ENCODE results near the gene FGD5.

DNA sequence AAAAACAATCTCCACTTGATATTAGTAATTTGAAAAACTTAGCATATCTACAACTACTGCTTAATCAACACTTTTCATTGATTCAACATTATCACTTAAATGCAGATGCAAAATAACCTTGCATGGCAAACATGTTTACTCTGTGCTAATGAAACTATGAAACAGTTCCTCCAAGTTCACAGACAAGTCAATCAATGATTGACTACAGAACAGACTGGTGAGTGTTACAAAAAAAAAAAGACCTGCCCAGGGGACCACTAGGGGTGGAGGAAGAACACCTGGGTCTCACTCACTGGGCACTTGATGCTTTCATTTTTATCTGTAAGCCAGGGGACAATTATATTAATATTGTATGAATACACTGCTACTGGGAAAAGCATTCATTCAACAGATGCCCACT is 124.3 kb downstream of the FGD5 start:
- TF ChIP-seq, protein P1, sequence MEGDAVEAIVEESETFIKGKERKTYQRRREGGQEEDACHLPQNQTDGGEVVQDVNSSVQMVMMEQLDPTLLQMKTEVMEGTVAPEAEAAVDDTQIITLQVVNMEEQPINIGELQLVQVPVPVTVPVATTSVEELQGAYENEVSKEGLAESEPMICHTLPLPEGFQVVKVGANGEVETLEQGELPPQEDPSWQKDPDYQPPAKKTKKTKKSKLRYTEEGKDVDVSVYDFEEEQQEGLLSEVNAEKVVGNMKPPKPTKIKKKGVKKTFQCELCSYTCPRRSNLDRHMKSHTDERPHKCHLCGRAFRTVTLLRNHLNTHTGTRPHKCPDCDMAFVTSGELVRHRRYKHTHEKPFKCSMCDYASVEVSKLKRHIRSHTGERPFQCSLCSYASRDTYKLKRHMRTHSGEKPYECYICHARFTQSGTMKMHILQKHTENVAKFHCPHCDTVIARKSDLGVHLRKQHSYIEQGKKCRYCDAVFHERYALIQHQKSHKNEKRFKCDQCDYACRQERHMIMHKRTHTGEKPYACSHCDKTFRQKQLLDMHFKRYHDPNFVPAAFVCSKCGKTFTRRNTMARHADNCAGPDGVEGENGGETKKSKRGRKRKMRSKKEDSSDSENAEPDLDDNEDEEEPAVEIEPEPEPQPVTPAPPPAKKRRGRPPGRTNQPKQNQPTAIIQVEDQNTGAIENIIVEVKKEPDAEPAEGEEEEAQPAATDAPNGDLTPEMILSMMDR (IDR thresholded peaks at IDR 0.05) = no peak
- no peak for TF ChIP-seq POLR2A (IDR thresholded peaks at IDR 0.05)

All from esophagus squamous epithelium (tissue), 4 donors.